ENCODE measurements around the gene NTHL1.

NTHL1 gene

GRCh38 chr16:2025878-2026460 lies 21.7 kb downstream of the NTHL1 start:
- TF ChIP-seq CTCF (IDR thresholded peaks at IDR 0.05; ENCODE audit: low read depth, low read length, missing control alignments): no peak
- H3K4me3 ChIP-seq (replicated peaks; ENCODE audit: low read depth, low read length): no peak overlapping the region
- DNase-seq (ENCODE audit: extremely low read depth, low read depth): no peak

- no peak for DNase-seq (ENCODE audit: extremely low read depth, low read depth)
- H3K4me3 ChIP-seq (replicated peaks; ENCODE audit: low read depth, low read length): no peak overlapping the region
- no peak for TF ChIP-seq CTCF (IDR thresholded peaks at IDR 0.05; ENCODE audit: low read depth, low read length, missing control alignments)
Measured at GRCh38 chr16:2025251-2025650, 22.4 kb downstream of the NTHL1 start.

- no peak for TF ChIP-seq CTCF (IDR thresholded peaks at IDR 0.05; ENCODE audit: low read depth, low read length, missing control alignments)
- no peak for DNase-seq (ENCODE audit: extremely low read depth, low read depth)
- H3K4me3 ChIP-seq (replicated peaks; ENCODE audit: low read depth, low read length): no peak overlapping the region
Measured at GRCh38 chr16:2024032-2024420, 23.6 kb downstream of the NTHL1 start.

GRCh38 chr16:2023092-2024031 lies 24.3 kb downstream of the NTHL1 start:
- DNase-seq (ENCODE audit: extremely low read depth, low read depth): no peak
- no peak overlapping the region; the same call in 1 of the 2 replicates for H3K4me3 ChIP-seq (replicated peaks; ENCODE audit: low read depth, low read length)

GRCh38 chr16:2022723-2023091 lies 24.9 kb downstream of the NTHL1 start:
- no peak for DNase-seq (ENCODE audit: extremely low read depth, low read depth)
- H3K4me3 ChIP-seq (replicated peaks; ENCODE audit: low read depth, low read length): no peak overlapping the region; the same call in 1 of the 2 replicates
- TF ChIP-seq CTCF (IDR thresholded peaks at IDR 0.05; ENCODE audit: low read depth, low read length, missing control alignments): no peak

More at GRCh38 chr16:2023092-2024031, 24.3 kb downstream of the NTHL1 start:
- TF ChIP-seq CTCF (IDR thresholded peaks at IDR 0.05; ENCODE audit: low read depth, low read length, missing control alignments): peak; percentile 86

GRCh38 chr16:2019921-2020831 lies 27.5 kb downstream of the NTHL1 start:
- peak overlapping the region; percentile 59 for H3K4me3 ChIP-seq (replicated peaks; ENCODE audit: low read depth, low read length)
- TF ChIP-seq CTCF (IDR thresholded peaks at IDR 0.05; ENCODE audit: low read depth, low read length, missing control alignments): no peak
- DNase-seq (ENCODE audit: extremely low read depth, low read depth): no peak

Data from HFF-Myc (cell line).